GM23338 (cell line): ENCODE data around the gene ADAT3. TPM values are rescaled to one million over a fixed set of nuclear protein-coding genes. Genes with fewer than 3 reads are reported as not detected.
A peak's percentile ranks its signal among the peaks of the same experiment; 100 is the strongest.

Experiments used
- ATAC-seq: fragments of 200-7000 bp; cut with Tn5 transposase; 3 replicates; pipeline ENCODE4 v1.9.1; 2020
- DNase-seq: peaks from one replicate; pipeline ENCODE4 v3.0.0-alpha.2; 2015; ENCODE audit warnings: low spot score
- H2AFZ ChIP-seq: fragments of 200-600 bp; sonication (generic); 2 replicates; pipeline ENCODE4 v1.8.0; 2016; ENCODE audit warnings: antibody characterized with exemption, mild to moderate bottlenecking, moderate library complexity
- H3F3A ChIP-seq: fragments of 200-600 bp; sonication (generic); replicated peaks from 2 replicates; pipeline ENCODE4 v1.8.0; 2017; ENCODE audit warnings: antibody characterized with exemption, mixed run types, low read depth
- H3K27ac ChIP-seq: fragments of 200-600 bp; sonication (generic); 2 replicates; pipeline ENCODE4 v1.6.1; 2016; ENCODE audit warnings: low read depth
- H3K27me3 ChIP-seq: fragments of 200-600 bp; sonication (generic); 2 replicates; pipeline ENCODE4 v1.8.0; 2016; ENCODE audit warnings: mild to moderate bottlenecking, mixed run types, moderate library complexity; ENCODE audit not compliant: insufficient read depth
- H3K36me3 ChIP-seq: fragments of 200-600 bp; sonication (generic); 2 replicates; pipeline ENCODE4 v1.8.0; 2016; ENCODE audit warnings: mild to moderate bottlenecking; ENCODE audit not compliant: insufficient read depth
- H3K4me1 ChIP-seq: fragments of 200-600 bp; sonication (generic); 2 replicates; pipeline ENCODE4 v1.8.0; 2016; ENCODE audit warnings: mild to moderate bottlenecking, moderate library complexity; ENCODE audit not compliant: insufficient read depth
- H3K4me2 ChIP-seq: fragments of 200-600 bp; sonication (generic); 2 replicates; pipeline ENCODE4 v1.7.1; 2017; ENCODE audit warnings: mixed run types
- H3K4me3 ChIP-seq: fragments of 200-600 bp; sonication (generic); 2 replicates; pipeline ENCODE4 v1.6.1; 2016; ENCODE audit warnings: mixed run types
- H3K79me2 ChIP-seq: fragments of 200-600 bp; sonication (generic); replicated peaks from 2 replicates; pipeline ENCODE4 v1.8.0; 2017; ENCODE audit warnings: mild to moderate bottlenecking; ENCODE audit not compliant: insufficient read depth
- H3K9me2 ChIP-seq: fragments of 200-600 bp; sonication (generic); 2 replicates; pipeline ENCODE4 v1.8.0; 2017; ENCODE audit not compliant: insufficient read depth
- H4K20me1 ChIP-seq: fragments of 200-600 bp; sonication (generic); replicated peaks from 2 replicates; pipeline ENCODE4 v1.8.0; 2017; ENCODE audit warnings: mild to moderate bottlenecking; ENCODE audit not compliant: insufficient read depth
- H3K27ac Mint-ChIP-seq: 2 replicates; pipeline ENCODE4 v1.8.0; 2020; ENCODE audit warnings: inconsistent platforms, mild to moderate bottlenecking, moderate library complexity, mixed read lengths
- H3K27me3 Mint-ChIP-seq: 3 replicates; pipeline ENCODE4 v1.8.0; 2022; ENCODE audit warnings: low read depth, mild to moderate bottlenecking, moderate library complexity, mixed read lengths, inconsistent platforms; ENCODE audit not compliant: insufficient read depth, poor library complexity
- H3K36me3 Mint-ChIP-seq: 3 replicates; pipeline ENCODE4 v1.8.0; 2021; ENCODE audit warnings: low read depth, mild to moderate bottlenecking, inconsistent platforms, moderate library complexity, mixed read lengths
- H3K4me1 Mint-ChIP-seq: 3 replicates; pipeline ENCODE4 v1.8.0; 2020; ENCODE audit warnings: mild to moderate bottlenecking, inconsistent platforms, mixed read lengths
- H3K4me3 Mint-ChIP-seq: 3 replicates; pipeline ENCODE4 v1.8.0; 2021; ENCODE audit warnings: moderate library complexity, mild to moderate bottlenecking, inconsistent platforms, mixed read lengths
- H3K9me3 Mint-ChIP-seq: 3 replicates; pipeline ENCODE4 v1.8.0; 2020; ENCODE audit warnings: moderate library complexity, mild to moderate bottlenecking, inconsistent platforms, mixed read lengths
- CREB1 ChIP-seq: fragments of 250-450 bp; sonication (Bioruptor Pico); IDR thresholded peaks from 2 replicates; pipeline ENCODE4 v1.5.0; 2020; ENCODE audit warnings: low read depth, mild to moderate bottlenecking, moderate library complexity
- CTCF ChIP-seq, 2 experiments: fragments of 200-600 bp in 1 of 2; sonication (generic) in 1 of 2; conservative IDR thresholded peaks; 2 replicates each; pipeline versions ENCODE4 v1.5.1 to v1.6.1; 2016 to 2017; ENCODE audit warnings: antibody characterized with exemption in 2 of 2, low read depth in 2 of 2, mild to moderate bottlenecking in 2 of 2, moderate library complexity in 1 of 2
- ETS1 ChIP-seq: IDR thresholded peaks from 2 replicates; pipeline ENCODE4 v1.6.1; 2016; ENCODE audit warnings: antibody characterized with exemption
- EZH2 ChIP-seq: fragments of 200-600 bp; sonication (generic); IDR thresholded peaks from one replicate; pipeline ENCODE4 v1.8.0; 2017; ENCODE audit warnings: antibody characterized with exemption, mild to moderate bottlenecking, low read depth; ENCODE audit not compliant: unreplicated experiment
- EZH2phosphoT487 ChIP-seq: fragments of 200-600 bp; sonication (generic); IDR thresholded peaks from one replicate; pipeline ENCODE4 v1.8.1; 2018; ENCODE audit warnings: antibody characterized with exemption; ENCODE audit not compliant: unreplicated experiment
- POLR2AphosphoS5 ChIP-seq: IDR thresholded peaks from 2 replicates; pipeline ENCODE4 v1.6.1; 2016; ENCODE audit warnings: antibody characterized with exemption, low read depth
- REST ChIP-seq: IDR thresholded peaks from one replicate; pipeline ENCODE4 v1.6.1; 2018; ENCODE audit warnings: antibody characterized with exemption; ENCODE audit not compliant: unreplicated experiment
- STAT1 ChIP-seq: IDR thresholded peaks from one replicate; pipeline ENCODE4 v1.6.1; 2016; ENCODE audit warnings: antibody characterized with exemption; ENCODE audit not compliant: unreplicated experiment
- ZNF331 ChIP-seq: fragments of 250-450 bp; sonication (Bioruptor Pico); IDR thresholded peaks from 2 replicates; pipeline ENCODE4 v1.5.0; 2020; ENCODE audit warnings: low read depth, mild to moderate bottlenecking, moderate library complexity
- ZNF462 ChIP-seq: fragments of 250-450 bp; sonication (Bioruptor Pico); IDR thresholded peaks from 2 replicates; pipeline ENCODE4 v1.5.0; 2020; ENCODE audit warnings: mild to moderate bottlenecking, moderate library complexity
- polyA plus RNA-seq: library from polyadenylated mRNA; unstranded; fragments of >200 nt; fragmentation: Nextera tagmentation; extraction: Ambion mirVana; gene quantifications from 2 replicates; pipeline ENCODE4 v1.2.1, GENCODE V29; 2016
- total RNA-seq: library from RNA; depleted of rRNA; stranded (reverse); fragments of >200 nt; shearing (Covaris generic); gene quantifications from 2 replicates; pipeline ENCODE4 v1.2.3, GENCODE V29; 2014

ADAT3 gene
- total and polyA plus RNA-seq, 2 experiments from 2014 or later, result 7.9 to 12.4 TPM

GRCh38 chr19:1935484-1936208 is 30.4 kb downstream of the ADAT3 start:
- H3K9me3 Mint-ChIP-seq, result peaks cover 19% of the 10 kb centered on the region
- H3K4me3 Mint-ChIP-seq, result no peak overlapping the region; the same call in 2 of the 3 replicates
- peaks cover 25% of the 10 kb centered on the region for H3K27me3 Mint-ChIP-seq
- Histone ChIP-seq H3K36me3 (no peaks in the 10 kb centered on the region), H3K27ac (no peak overlapping the region), H4K20me1 (no peaks in the 10 kb centered on the region; the same call in 1 of the 2 replicates), H3K27me3 (peaks cover 5% of the 10 kb centered on the region; the same call in 1 of the 2 replicates), H3K4me3 (no peak overlapping the region), H2AFZ (no peak overlapping the region), H3K9me2 (no peaks in the 10 kb centered on the region), H3F3A (peaks cover 10% of the 10 kb centered on the region), H3K4me1 (peaks cover 8% of the 10 kb centered on the region; the same call in 1 of the 2 replicates), H3K4me2 (no peak overlapping the region), H3K79me2 (no peaks in the 10 kb centered on the region)
- peak; percentile 63 for DNase-seq
- H3K27ac Mint-ChIP-seq, result no peak overlapping the region
- H3K36me3 Mint-ChIP-seq, result peaks cover 7% of the 10 kb centered on the region; the same call in 2 of the 3 replicates
- TF ChIP-seq EZH2phosphoT487 (no peak), ETS1 (no peak), POLR2AphosphoS5 (no peak), CREB1 (no peak), STAT1 (no peak), EZH2 (no peak), ZNF331 (CRISPR knock-in tag) (no peak), REST (no peak), ZNF462 (no peak), CTCF (conservative IDR thresholded peaks at IDR 0.05; ENCODE audit: low read depth in 2 of 2) (no peak)
- peak; percentile 21; the same call in 2 of the 3 replicates for ATAC-seq
- H3K4me1 Mint-ChIP-seq, result peaks cover 6% of the 10 kb centered on the region
